Epithelial cell of proximal tubule (primary cell): Measurements from ENCODE around the gene TCEAL6. TPM values are rescaled to one million over a fixed set of nuclear protein-coding genes. Genes with fewer than 3 reads are reported as not detected.
"Not testable (repeated sequence)": the region's sequence is repeated elsewhere in the genome, so short reads cannot be mapped to it uniquely, and the experiment has no call there.

Experiments
- DNase-seq: peaks from one replicate; pipeline ENCODE4 v3.0.0-alpha.2; 2011; ENCODE audit warnings: low read depth
- H3K4me3 ChIP-seq: 2 replicates; pipeline ENCODE4 v1.5.1; 2011; ENCODE audit warnings: low read depth, mild to moderate bottlenecking, low read length
- CTCF ChIP-seq: conservative IDR thresholded peaks from 2 replicates; pipeline ENCODE4 v1.5.1; 2012; ENCODE audit warnings: low read depth, mild to moderate bottlenecking, low read length
- total RNA-seq: library from RNA; depleted of rRNA; stranded (reverse); fragments of >200 nt; gene quantifications from 2 replicates; pipeline ENCODE4 v1.2.3, GENCODE V29; 2015

TCEAL6 gene
- total RNA-seq, 1 donor from 2014 or later, result not detected

- no peak overlapping the region for H3K4me3 ChIP-seq
- no peak for DNase-seq
- peak; percentile 45 for TF ChIP-seq CTCF
Observed at GRCh38 chrX:102129473-102129872, 12.8 kb downstream of the TCEAL6 start.

DNA sequence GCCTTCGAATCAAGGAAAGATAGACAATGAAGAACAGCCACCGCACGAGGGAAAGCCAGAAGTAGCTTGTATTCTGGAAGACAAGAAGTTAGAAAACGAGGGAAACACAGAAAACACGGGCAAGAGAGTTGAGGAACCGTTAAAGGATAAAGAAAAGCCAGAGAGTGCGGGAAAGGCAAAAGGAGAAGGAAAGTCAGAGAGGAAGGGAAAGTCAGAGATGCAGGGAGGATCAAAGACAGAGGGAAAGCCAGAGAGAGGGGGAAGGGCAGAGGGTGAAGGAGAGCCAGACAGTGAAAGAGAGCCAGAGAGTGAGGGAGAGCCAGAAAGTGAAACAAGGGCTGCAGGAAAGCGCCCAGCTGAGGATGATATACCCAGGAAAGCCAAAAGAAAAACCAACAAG lies 15.4 kb downstream of the TCEAL6 start:
- TF ChIP-seq CTCF, result no peak
- DNase-seq, result no peak
- H3K4me3 ChIP-seq, result no peak overlapping the region

- not testable (repeated sequence) for H3K4me3 ChIP-seq, DNase-seq
Observed at GRCh38 chrX:102126080-102126818, 16.0 kb downstream of the TCEAL6 start.

DNA sequence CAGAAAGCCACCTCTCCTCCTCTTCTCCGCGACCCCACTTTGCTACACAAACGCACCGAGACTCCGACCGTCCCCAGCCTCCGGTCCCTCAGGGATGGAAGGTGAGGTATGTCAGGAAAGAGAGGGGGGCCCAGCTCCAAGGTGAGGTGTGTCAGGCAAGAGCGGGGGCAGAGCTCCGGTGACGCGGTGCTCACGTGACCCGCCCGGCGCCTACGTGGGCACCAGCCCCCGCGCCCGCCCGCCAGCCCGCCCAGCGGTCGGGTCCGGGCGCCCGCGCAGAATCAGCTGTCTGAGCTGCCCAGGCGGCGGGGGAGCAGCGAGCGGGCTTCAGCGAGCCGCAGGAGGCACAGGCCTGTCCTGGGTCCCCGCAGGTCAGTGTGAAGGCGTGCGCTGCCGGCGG lies 16.8 kb downstream of the TCEAL6 start, which contains the start of gene TCEAL2:
Gene TCEAL2, plus strand, starts transcription at position 244 of the 400 bp plus-strand sequence. CDS start 1,152 bp downstream, outside the sequence.
- H3K4me3 ChIP-seq, DNase-seq: not testable (repeated sequence)

- not testable (repeated sequence) for H3K4me3 ChIP-seq, DNase-seq
Observed at GRCh38 chrX:102125014-102125413, 17.3 kb downstream of the TCEAL6 start.

DNA sequence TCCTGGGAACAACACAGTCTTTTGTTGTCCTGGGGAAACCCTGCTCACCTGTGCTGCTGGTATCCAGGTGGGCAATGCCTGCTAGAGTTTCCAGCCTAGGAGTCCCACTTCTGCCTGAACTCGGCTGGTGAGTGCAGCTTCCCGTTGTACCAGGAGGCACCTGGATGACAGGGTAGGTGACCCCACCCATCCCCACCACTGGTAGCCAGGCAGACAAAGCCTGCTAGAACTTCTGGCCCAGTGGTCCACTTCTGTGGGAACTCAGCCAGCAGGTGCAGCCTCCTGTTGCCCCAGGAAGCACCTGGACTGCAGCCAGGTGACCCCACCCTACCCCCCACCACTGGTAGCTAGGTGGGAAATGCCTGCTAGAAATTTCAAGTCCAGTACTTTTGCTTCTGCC lies 26.5 kb downstream of the TCEAL6 start:
- DNase-seq, result no peak
- TF ChIP-seq CTCF, result no peak
- no peak overlapping the region for H3K4me3 ChIP-seq

DNA sequence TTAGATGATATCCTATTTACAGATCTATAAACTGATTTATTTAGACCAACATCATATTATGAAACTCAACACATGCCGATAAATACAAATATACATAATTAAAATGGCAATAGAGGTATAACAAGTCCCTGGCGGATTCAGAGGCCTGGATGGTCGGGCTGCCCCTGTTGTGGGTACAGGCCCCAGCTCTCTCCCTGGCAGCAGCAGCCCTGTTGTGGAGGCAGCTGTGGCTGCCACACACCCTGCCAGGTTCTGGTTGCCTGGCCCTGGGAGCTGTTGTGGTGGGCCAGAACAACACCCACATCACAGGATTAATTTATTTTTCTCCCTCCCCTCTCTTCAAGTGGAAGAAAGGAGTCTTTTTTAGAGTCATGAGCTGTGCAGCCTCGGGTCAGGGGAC lies 28.9 kb downstream of the TCEAL6 start:
- no peak for TF ChIP-seq CTCF
- no peak overlapping the region for H3K4me3 ChIP-seq
- no peak for DNase-seq

Other genes with a start within 250 kb of the TCEAL6 start
- 0.72 and 2.7 TPM in 2 replicates for gene ZMAT1, start 210.5 kb downstream of the TCEAL6 start, total RNA-seq
- 0.65 and 3.6 TPM in 2 replicates for gene TCEAL2, start 16.8 kb downstream of the TCEAL6 start, total RNA-seq
- gene BEX5, start 13.5 kb upstream of the TCEAL6 start, total RNA-seq, result 1.0 and 14.0 TPM in 2 replicates
- gene TCP11X1, start 72.8 kb upstream of the TCEAL6 start, total RNA-seq, result 0.07 TPM in 1 of 2 replicates, not detected in the other
- not detected in 2 replicates for gene NXF2, start 104.7 kb upstream of the TCEAL6 start, total RNA-seq